Panc1 (cell line): ENCODE measurements around the gene CMTM4.

ENCODE experiments used
- CTCF ChIP-seq: fragments of 450-650 bp; IDR thresholded peaks from 2 replicates; pipeline ENCODE4 v1.5.1; 2017; ENCODE audit warnings: mild to moderate bottlenecking
- POLR2AphosphoS5 ChIP-seq: IDR thresholded peaks from 2 replicates; pipeline ENCODE4 v1.6.1; 2012; ENCODE audit warnings: mild to moderate bottlenecking, low read depth, low read length, moderate library complexity
- REST ChIP-seq, 2 experiments: IDR thresholded peaks; 2 replicates each; pipeline ENCODE4 v1.6.1; 2011 to 2012; ENCODE audit warnings: low read depth in 2 of 2, control low read depth in 1 of 2, low read length in 1 of 2, mild to moderate bottlenecking in 1 of 2, moderate library complexity in 1 of 2; ENCODE audit not compliant: insufficient read depth in 1 of 2
- SIN3A ChIP-seq: IDR thresholded peaks from 2 replicates; pipeline ENCODE4 v1.6.1; 2012; ENCODE audit warnings: low read depth, mild to moderate bottlenecking, low read length, moderate library complexity, borderline replicate concordance; ENCODE audit not compliant: insufficient read depth
- TCF7L2 ChIP-seq: IDR thresholded peaks from 2 replicates; pipeline ENCODE4 v1.6.1; 2011; ENCODE audit warnings: mild to moderate bottlenecking, low read depth, low read length, inconsistent platforms

- TF ChIP-seq SIN3A (no peak), CTCF (no peak), POLR2AphosphoS5 (no peak), REST (IDR thresholded peaks at IDR 0.05; ENCODE audit: insufficient read depth in 1 of 2, low read depth in 2 of 2, low read length in 1 of 2) (no peak), TCF7L2 (no peak)
Measured at GRCh38 chr16:66681676-66682075, 14.9 kb downstream of the CMTM4 start.
